Measurements from ENCODE around the gene SUFU.
"Not testable (repeated sequence)": the region's sequence is repeated elsewhere in the genome, so short reads cannot be mapped to it uniquely, and the experiment has no call there.

SUFU gene

GRCh38 chr10:102503264-102504178 lies at the start of gene SUFU:
TSS of gene SUFU (plus strand) at chr10:102503972. CDS start at chr10:102504153, 181 bp downstream.
- FAIRE-seq, result peak; percentile 63

GRCh38 chr10:102454662-102455487 lies 48.9 kb upstream of the SUFU start:
- not testable (repeated sequence) for DNase-seq (ENCODE audit: low spot score)

More at GRCh38 chr10:102503264-102504178, at the start of gene SUFU:
- DNase-seq (ENCODE audit: low spot score), result peak; percentile 95

GRCh38 chr10:102455893-102456471 lies 47.8 kb upstream of the SUFU start:
- DNase-seq (ENCODE audit: low spot score), result peak; percentile 79

More at GRCh38 chr10:102454662-102455487, 48.9 kb upstream of the SUFU start:
- not testable (repeated sequence) for FAIRE-seq

GRCh38 chr10:102457591-102458150 lies 46.1 kb upstream of the SUFU start:
- DNase-seq (ENCODE audit: low spot score) (no peak), FAIRE-seq (no peak)

More at GRCh38 chr10:102455893-102456471, 47.8 kb upstream of the SUFU start:
- FAIRE-seq, result peak; percentile 81

DNA sequence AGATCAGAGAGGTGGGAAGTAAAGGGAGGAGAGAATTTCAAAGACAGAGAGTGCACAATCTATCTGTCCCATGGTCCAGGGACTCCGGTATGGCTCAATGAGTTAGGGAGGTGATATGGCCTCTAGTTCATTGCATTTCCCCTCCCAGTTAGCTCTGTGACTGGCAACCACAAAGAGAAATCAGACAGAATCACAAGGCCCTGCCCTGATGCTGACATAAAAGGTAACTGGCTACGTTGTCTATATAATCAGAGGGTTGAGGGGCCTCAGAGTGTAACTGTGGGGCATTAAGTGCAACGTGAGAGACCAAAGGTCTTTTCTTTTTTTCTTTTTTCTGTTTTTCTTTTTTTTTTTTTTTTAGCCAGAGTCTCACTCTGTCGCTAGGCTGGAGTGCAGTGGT lies 45.1 kb upstream of the SUFU start:
- FAIRE-seq (no peak), DNase-seq (ENCODE audit: low spot score) (no peak)

- no peak for FAIRE-seq
- no peak for DNase-seq (ENCODE audit: low spot score)
These were observed 43.0 kb upstream of the SUFU start for GRCh38 chr10:102460836-102461186.

GRCh38 chr10:102461187-102462054 lies 42.4 kb upstream of the SUFU start:
- peak; percentile 74 for DNase-seq (ENCODE audit: low spot score)
- no peak for FAIRE-seq

DNA sequence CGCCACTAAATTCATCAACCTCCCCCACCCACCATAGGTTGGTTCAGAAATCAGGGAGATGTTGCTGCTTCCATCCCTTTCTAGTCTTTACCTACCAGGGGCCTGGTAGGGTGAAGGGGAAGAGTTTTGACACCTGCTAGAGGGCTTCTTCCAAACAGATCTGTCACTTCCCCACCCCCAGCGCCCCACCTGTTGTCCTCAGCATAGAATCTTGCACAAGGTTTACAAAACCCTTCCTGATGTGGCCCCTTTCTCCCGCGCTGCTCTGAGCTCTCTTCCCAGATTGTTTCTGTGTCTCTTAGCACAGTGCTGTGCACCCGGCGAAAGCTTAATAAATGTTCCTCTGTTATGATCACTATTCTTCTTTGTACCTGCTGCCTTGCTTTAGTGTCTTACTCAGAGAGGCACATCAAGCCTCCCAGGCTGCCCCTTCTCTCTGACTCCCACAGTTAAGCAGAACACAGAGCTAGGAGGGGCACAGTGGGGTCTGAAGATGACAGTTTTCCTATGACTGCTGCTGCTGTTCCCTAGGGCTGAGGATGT lies 41.2 kb upstream of the SUFU start:
- FAIRE-seq, result no peak
- DNase-seq (ENCODE audit: low spot score), result no peak

DNA sequence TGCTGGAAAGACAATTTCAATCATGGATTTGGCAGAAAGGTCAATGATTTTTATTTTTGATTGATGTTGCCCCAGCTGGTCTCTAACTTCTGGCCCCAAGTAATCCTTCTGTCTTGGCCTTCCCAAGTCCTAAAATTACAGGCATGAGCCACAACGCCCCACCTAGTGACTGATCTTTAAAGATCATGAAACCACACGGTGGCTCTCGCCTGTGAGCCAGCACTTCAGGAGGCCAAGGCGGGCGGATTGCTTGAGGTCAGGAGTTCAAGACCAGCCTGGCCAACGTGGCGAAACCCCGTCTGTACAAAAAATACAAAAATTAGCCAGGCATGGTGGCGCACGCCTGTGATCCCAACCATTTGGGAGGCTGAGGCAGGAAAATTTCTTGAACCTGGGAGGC lies 39.8 kb upstream of the SUFU start:
- no peak for FAIRE-seq
- DNase-seq (ENCODE audit: low spot score), result no peak

DNA sequence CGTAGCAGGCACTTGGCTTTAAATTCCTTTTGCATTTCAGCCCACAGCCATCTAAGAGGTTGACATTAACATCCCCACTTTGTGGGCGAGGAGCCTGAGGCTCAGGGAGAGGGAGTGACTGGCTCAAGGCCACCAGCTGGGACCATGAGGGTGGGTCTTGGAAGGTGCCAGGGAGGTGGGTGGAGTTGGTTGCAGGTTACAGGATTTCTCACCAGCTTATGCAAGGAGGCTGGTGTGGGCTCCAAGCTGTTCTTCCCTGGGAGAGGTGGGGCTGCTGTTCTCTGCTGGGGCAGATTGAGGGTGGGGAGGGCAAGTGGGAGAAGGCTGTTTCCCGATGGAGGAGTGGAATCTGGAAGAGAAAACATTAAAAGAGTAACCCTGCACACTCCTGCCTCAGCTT lies 38.3 kb upstream of the SUFU start:
- no peak for FAIRE-seq
- DNase-seq (ENCODE audit: low spot score), result no peak

DNA sequence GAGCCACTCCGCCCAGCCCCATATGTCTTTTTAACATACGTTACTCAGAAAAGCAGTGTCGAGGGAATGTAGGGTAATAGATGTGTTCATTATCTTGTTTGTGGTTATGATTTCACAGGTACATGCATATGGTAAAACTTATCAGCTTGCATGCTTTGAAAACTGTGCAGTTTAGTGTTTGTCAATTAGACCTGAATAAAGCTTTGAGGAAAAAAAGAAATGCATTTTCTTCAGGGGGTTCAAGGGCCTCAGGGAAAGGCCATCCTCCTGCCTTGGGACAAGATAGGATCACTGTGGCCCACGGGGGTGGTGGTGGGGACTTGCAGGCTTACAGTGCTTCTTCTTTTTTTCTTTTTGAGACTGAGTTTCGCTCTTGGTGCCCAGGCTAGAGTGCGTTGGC lies 36.5 kb upstream of the SUFU start:
- DNase-seq (ENCODE audit: low spot score) (no peak), FAIRE-seq (no peak)

GRCh38 chr10:102467971-102468438 lies 35.8 kb upstream of the SUFU start:
- DNase-seq (ENCODE audit: low spot score) (no peak), FAIRE-seq (no peak)

DNA sequence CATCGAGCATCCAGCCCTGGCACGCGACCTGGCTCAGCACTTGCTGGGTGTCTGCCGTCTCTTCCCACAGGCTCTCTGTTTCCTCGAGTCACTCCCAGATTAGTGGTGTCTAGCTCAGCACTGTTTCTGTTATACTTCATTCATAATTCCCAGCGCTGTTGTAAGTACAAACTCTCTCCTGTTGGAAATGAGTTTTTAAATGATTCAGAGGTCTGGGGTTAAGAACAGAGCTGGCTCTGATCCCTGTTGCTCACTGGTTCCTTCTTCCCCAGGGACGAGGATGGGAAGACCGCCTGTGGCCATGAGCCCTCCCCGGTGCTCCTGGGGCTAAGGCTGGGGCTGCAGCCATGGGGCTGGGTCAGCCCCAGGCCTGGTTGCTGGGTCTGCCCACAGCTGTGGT lies 35.1 kb upstream of the SUFU start:
- FAIRE-seq, result no peak
- no peak for DNase-seq (ENCODE audit: low spot score)

DNA sequence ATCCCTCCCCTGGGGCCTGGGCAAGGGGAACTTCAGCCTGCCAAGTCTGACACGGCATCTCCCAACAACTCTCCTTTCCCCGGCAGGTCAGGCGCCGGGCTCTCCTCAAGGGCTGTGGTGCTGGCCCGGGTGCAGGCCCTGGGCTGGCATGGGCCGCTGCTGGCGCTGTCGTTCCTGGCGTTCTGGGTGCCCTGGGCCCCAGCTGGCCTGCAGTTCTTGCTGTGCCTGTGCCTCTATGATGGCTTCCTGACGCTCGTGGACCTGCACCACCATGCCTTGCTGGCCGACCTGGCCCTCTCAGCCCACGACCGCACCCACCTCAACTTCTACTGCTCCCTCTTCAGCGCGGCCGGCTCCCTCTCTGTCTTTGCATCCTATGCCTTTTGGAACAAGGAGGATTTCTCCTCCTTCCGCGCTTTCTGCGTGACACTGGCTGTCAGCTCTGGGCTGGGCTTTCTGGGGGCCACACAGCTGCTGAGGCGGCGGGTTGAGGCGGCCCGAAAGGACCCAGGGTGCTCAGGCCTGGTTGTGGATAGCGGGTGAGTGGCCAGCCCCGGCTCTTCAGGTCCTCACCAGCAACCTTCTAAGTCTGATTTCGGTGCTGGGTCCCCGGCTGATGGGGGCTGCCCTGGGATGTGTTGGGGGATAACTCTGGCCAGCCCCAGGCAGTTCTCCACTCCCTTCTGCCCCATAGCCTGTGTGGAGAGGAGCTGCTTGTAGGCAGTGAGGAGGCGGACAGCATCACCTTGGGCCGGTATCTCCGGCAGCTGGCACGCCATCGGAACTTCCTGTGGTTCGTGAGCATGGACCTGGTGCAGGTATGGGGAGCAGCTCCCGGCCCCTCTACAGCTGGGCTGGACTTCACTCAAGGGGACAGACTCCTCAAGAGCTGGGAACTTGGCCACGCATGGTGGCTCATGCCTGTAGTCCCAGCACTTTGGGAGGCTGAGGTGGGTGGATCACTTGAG lies 32.9 kb upstream of the SUFU start:
- DNase-seq (ENCODE audit: low spot score), result no peak
- no peak for FAIRE-seq

DNA sequence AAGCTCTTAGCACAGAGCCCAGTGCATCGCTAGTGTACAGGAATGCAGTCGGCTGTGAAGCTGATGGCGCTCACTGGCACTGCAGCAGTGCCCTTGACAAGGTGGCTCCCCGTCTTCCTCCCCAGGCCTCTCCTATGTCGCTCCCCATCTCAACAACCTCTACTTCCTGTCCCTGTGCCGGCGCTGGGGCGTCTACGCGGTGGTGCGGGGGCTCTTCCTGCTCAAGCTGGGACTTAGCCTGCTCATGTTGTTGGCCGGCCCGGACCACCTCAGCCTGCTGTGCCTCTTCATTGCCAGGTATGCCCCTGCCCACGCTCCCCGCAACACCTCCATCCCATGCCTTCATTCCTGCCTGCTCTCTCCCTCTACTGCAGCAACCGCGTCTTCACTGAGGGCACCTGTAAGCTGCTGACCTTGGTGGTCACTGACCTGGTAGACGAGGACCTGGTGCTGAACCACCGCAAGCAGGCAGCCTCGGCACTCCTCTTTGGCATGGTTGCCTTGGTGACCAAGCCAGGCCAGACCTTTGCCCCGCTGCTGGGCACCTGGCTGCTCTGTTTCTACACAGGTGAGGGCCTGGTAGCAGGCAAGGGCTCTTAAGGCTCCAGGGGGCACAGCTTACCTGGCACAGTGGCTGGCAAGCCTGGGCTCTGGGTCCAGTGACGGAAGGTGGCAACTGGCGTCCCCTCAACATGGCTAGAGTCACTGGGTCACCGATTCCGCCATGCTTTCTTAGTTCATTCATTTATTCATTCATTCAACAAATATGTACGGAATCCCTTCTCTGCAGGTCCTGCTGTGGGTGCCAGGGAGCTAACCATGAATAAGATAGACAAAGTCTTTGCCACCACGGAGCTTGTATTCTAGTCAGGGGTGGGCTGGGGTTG lies 30.1 kb upstream of the SUFU start:
- no peak for DNase-seq (ENCODE audit: low spot score)
- FAIRE-seq, result no peak

DNA sequence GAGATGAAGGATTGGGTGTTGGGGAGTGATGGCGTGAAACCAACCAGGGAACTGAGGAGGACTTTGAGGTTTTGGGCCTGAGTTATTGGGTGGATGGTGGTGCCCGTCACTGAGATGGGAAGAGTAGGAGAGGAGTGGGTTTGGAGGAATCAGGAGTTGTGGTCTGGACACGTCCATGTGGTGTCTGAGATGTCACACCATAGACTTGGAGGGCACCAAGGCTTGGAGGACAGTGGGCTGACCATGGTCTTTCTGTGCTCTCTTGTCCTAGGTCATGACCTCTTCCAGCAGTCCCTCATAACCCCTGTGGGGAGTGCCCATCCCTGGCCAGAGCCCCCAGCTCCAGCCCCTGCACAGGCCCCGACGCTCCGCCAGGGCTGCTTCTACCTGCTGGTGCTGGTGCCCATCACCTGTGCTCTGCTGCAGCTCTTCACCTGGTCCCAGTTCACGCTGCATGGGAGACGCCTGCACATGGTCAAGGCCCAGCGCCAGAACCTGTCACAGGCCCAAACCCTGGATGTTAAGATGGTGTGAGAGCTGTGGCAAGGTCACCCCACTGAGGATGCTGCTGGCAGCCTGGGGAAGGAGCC lies 28.2 kb upstream of the SUFU start:
- no peak for FAIRE-seq
- no peak for DNase-seq (ENCODE audit: low spot score)

GRCh38 chr10:102476466-102477141 lies 27.2 kb upstream of the SUFU start:
- no peak for DNase-seq (ENCODE audit: low spot score)
- no peak for FAIRE-seq

All from RCC 7860 (cell line).